CD4-positive, CD25-positive, alpha-beta regulatory T cell (primary cell): ENCODE results near the gene OR9Q1. TPM values are rescaled to one million over a fixed set of nuclear protein-coding genes. Genes with fewer than 3 reads are reported as not detected.

Source experiments
- ATAC-seq, 2 donors: fragments of 150-1000 bp; cut with Tn5 transposase; one replicate each; pipeline ENCODE4 v1.10.0; 2021; ENCODE audit warnings: low read depth in 2 of 2, moderate number of reproducible peaks in 2 of 2, moderate library complexity in 1 of 2
- DNase-seq, 3 donors: peaks; one replicate each; pipeline versions ENCODE4 v3.0.0 to v3.0.0-alpha.2; 2012 to 2022; ENCODE audit warnings: mixed read lengths in 1 of 3
- H3K27ac ChIP-seq: one replicate; pipeline ENCODE4 v1.7.0; 2013; ENCODE audit warnings: mild to moderate bottlenecking, low read length; ENCODE audit not compliant: insufficient read depth, poor library complexity, severe bottlenecking
- H3K27me3 ChIP-seq: one replicate; pipeline ENCODE4 v1.7.0; 2013; ENCODE audit warnings: low read length; ENCODE audit not compliant: control insufficient read depth, insufficient read depth
- H3K36me3 ChIP-seq: one replicate; pipeline ENCODE4 v1.7.0; 2013; ENCODE audit warnings: mild to moderate bottlenecking, low read length, moderate library complexity; ENCODE audit not compliant: control insufficient read depth, insufficient read depth
- H3K4me1 ChIP-seq: 2 replicates; pipeline ENCODE4 v1.7.0; 2013; ENCODE audit warnings: mild to moderate bottlenecking, low read length; ENCODE audit not compliant: insufficient read depth, control insufficient read depth, poor library complexity, severe bottlenecking
- H3K4me3 ChIP-seq: one replicate; pipeline ENCODE4 v1.7.0; 2013; ENCODE audit warnings: low read depth, mild to moderate bottlenecking, low read length, moderate library complexity
- H3K9me3 ChIP-seq, 2 experiments: 1 replicate in 1 of 2; 2 replicates in 1 of 2; pipeline ENCODE4 v1.7.0; 2013; ENCODE audit warnings: low read length in 2 of 2, mild to moderate bottlenecking in 1 of 2, moderate library complexity in 1 of 2; ENCODE audit not compliant: control insufficient read depth in 2 of 2
- H3K27ac Mint-ChIP-seq, 3 donors: one replicate each; pipeline ENCODE4 v1.8.0; 2020 to 2022; ENCODE audit warnings: mild to moderate bottlenecking in 3 of 3, mixed read lengths in 3 of 3, moderate library complexity in 2 of 3
- H3K27me3 Mint-ChIP-seq: one replicate; pipeline ENCODE4 v1.8.0; 2022; ENCODE audit warnings: mild to moderate bottlenecking, mixed read lengths
- H3K36me3 Mint-ChIP-seq: one replicate; pipeline ENCODE4 v1.8.0; 2020; ENCODE audit warnings: mixed read lengths
- H3K4me1 Mint-ChIP-seq, 4 donors: one replicate each; pipeline ENCODE4 v1.8.0; 2020 to 2022; ENCODE audit warnings: mixed read lengths in 4 of 4, mild to moderate bottlenecking in 1 of 4
- H3K4me3 Mint-ChIP-seq, 4 donors: one replicate each; pipeline ENCODE4 v1.8.0; 2020 to 2022; ENCODE audit warnings: mild to moderate bottlenecking in 4 of 4, mixed read lengths in 4 of 4, moderate library complexity in 3 of 4
- H3K9me3 Mint-ChIP-seq, 7 donors: one replicate each; pipeline ENCODE4 v1.8.0; 2020 to 2022; ENCODE audit warnings: mixed read lengths in 7 of 7, mild to moderate bottlenecking in 3 of 7, moderate library complexity in 2 of 7
- polyA plus RNA-seq, 4 donors: library from polyadenylated mRNA; unstranded; fragments of 300-500 nt; fragmentation: Illumina TruSeq; gene quantifications; one replicate each; pipeline ENCODE4 v1.2.3, GENCODE V29; 2021
- total RNA-seq: library from RNA; stranded (reverse); gene quantifications from one replicate; pipeline ENCODE4 v1.2.3, GENCODE V29; 2022

OR9Q1 gene
- total and polyA plus RNA-seq, 5 donors from 2014 or later = not detected

GRCh38 chr11:58060535-58060934 is 36.9 kb downstream of the OR9Q1 start:
- Mint-ChIP-seq H3K36me3 (no peaks in the 10 kb centered on the region), H3K27ac (no peak overlapping the region), H3K4me1 (no peaks in the 10 kb centered on the region), H3K9me3 (no peaks in the 10 kb centered on the region), H3K27me3 (peaks cover 6% of the 10 kb centered on the region), H3K4me3 (no peak overlapping the region)
- no peaks in the 10 kb centered on the region for H3K9me3 ChIP-seq
- DNase-seq = no peak
- ATAC-seq = no peak
- no peaks in the 10 kb centered on the region for H3K4me1 ChIP-seq
- H3K4me3 ChIP-seq = no peak overlapping the region
- H3K36me3 ChIP-seq = no peaks in the 10 kb centered on the region
- H3K27me3 ChIP-seq = peaks cover 3% of the 10 kb centered on the region
- no peak overlapping the region for H3K27ac ChIP-seq

GRCh38 chr11:58060939-58061672 is 37.4 kb downstream of the OR9Q1 start:
- Histone ChIP-seq H3K36me3 (no peaks in the 10 kb centered on the region), H3K4me3 (no peak overlapping the region), H3K27me3 (peaks cover 3% of the 10 kb centered on the region), H3K9me3 (no peaks in the 10 kb centered on the region), H3K27ac (no peak overlapping the region), H3K4me1 (no peaks in the 10 kb centered on the region)
- Mint-ChIP-seq H3K27ac (no peak overlapping the region), H3K4me1 (no peaks in the 10 kb centered on the region), H3K4me3 (no peak overlapping the region), H3K9me3 (no peaks in the 10 kb centered on the region), H3K36me3 (no peaks in the 10 kb centered on the region), H3K27me3 (peaks cover 6% of the 10 kb centered on the region)
- DNase-seq (no peak), ATAC-seq (no peak)

GRCh38 chr11:58061813-58062212 is 38.1 kb downstream of the OR9Q1 start:
- peaks cover 6% of the 10 kb centered on the region for H3K27me3 Mint-ChIP-seq
- H3K9me3 ChIP-seq = no peaks in the 10 kb centered on the region
- no peak overlapping the region for H3K27ac Mint-ChIP-seq
- no peaks in the 10 kb centered on the region for H3K4me1 Mint-ChIP-seq
- no peaks in the 10 kb centered on the region for H3K36me3 ChIP-seq
- no peaks in the 10 kb centered on the region for H3K4me1 ChIP-seq
- no peak overlapping the region for H3K27ac ChIP-seq
- DNase-seq (no peak), ATAC-seq (no peak)
- H3K9me3 Mint-ChIP-seq = no peaks in the 10 kb centered on the region
- no peaks in the 10 kb centered on the region for H3K36me3 Mint-ChIP-seq
- no peak overlapping the region for H3K4me3 Mint-ChIP-seq
- no peak overlapping the region for H3K4me3 ChIP-seq
- H3K27me3 ChIP-seq = peaks cover 3% of the 10 kb centered on the region

- Histone ChIP-seq H3K27ac (no peak overlapping the region), H3K4me1 (no peaks in the 10 kb centered on the region), H3K36me3 (no peaks in the 10 kb centered on the region), H3K27me3 (no peaks in the 10 kb centered on the region), H3K9me3 (no peaks in the 10 kb centered on the region), H3K4me3 (no peak overlapping the region)
- peaks cover 6% of the 10 kb centered on the region for H3K27me3 Mint-ChIP-seq
- H3K9me3 Mint-ChIP-seq = no peaks in the 10 kb centered on the region
- H3K4me1 Mint-ChIP-seq = no peaks in the 10 kb centered on the region
- no peak overlapping the region for H3K4me3 Mint-ChIP-seq
- H3K36me3 Mint-ChIP-seq = no peaks in the 10 kb centered on the region
- DNase-seq (no peak), ATAC-seq (no peak)
- H3K27ac Mint-ChIP-seq = no peak overlapping the region
Observed at GRCh38 chr11:58067685-58068084, 44.0 kb downstream of the OR9Q1 start.

GRCh38 chr11:58068655-58069054 is 45.0 kb downstream of the OR9Q1 start:
- H3K27me3 Mint-ChIP-seq = peaks cover 6% of the 10 kb centered on the region
- Histone ChIP-seq H3K36me3 (no peaks in the 10 kb centered on the region), H3K4me3 (no peak overlapping the region), H3K27ac (no peak overlapping the region), H3K9me3 (no peaks in the 10 kb centered on the region), H3K4me1 (no peaks in the 10 kb centered on the region), H3K27me3 (no peaks in the 10 kb centered on the region)
- ATAC-seq = no peak
- no peak for DNase-seq
- no peaks in the 10 kb centered on the region for H3K36me3 Mint-ChIP-seq
- H3K4me1 Mint-ChIP-seq = no peaks in the 10 kb centered on the region
- no peak overlapping the region for H3K27ac Mint-ChIP-seq
- H3K4me3 Mint-ChIP-seq = no peak overlapping the region
- H3K9me3 Mint-ChIP-seq = no peaks in the 10 kb centered on the region

- no peaks in the 10 kb centered on the region for H3K27me3 ChIP-seq
- H3K4me3 Mint-ChIP-seq = no peak overlapping the region
- H3K9me3 ChIP-seq = no peaks in the 10 kb centered on the region
- no peaks in the 10 kb centered on the region for H3K27me3 Mint-ChIP-seq
- no peaks in the 10 kb centered on the region for H3K4me1 ChIP-seq
- H3K9me3 Mint-ChIP-seq = peaks cover 0 to 4% (median 0%) of the 10 kb centered on the region in 7 donors
- no peak overlapping the region for H3K4me3 ChIP-seq
- no peak overlapping the region for H3K27ac Mint-ChIP-seq
- DNase-seq = no peak
- no peaks in the 10 kb centered on the region for H3K4me1 Mint-ChIP-seq
- no peaks in the 10 kb centered on the region for H3K36me3 Mint-ChIP-seq
- no peak overlapping the region for H3K27ac ChIP-seq
- no peaks in the 10 kb centered on the region for H3K36me3 ChIP-seq
- ATAC-seq = no peak
Observed at GRCh38 chr11:58070585-58070984, 46.9 kb downstream of the OR9Q1 start.

- Mint-ChIP-seq H3K4me3 (no peak overlapping the region), H3K4me1 (no peaks in the 10 kb centered on the region)
- ATAC-seq = no peak
Observed at GRCh38 chr11:58075781-58076180, 52.1 kb downstream of the OR9Q1 start.

GRCh38 chr11:58086528-58086927 is 62.8 kb downstream of the OR9Q1 start:
- Mint-ChIP-seq H3K4me1 (no peaks in the 10 kb centered on the region), H3K36me3 (no peaks in the 10 kb centered on the region), H3K27me3 (peaks cover under 1% of the 10 kb centered on the region), H3K4me3 (no peak overlapping the region), H3K27ac (no peak overlapping the region), H3K9me3 (peaks cover 0 to 15% (median 5%) of the 10 kb centered on the region in 7 donors)
- Histone ChIP-seq H3K36me3 (no peaks in the 10 kb centered on the region), H3K4me3 (no peak overlapping the region), H3K4me1 (no peaks in the 10 kb centered on the region), H3K27ac (no peak overlapping the region), H3K9me3 (peaks cover 0 to 3% of the 10 kb centered on the region in 2 experiments), H3K27me3 (no peaks in the 10 kb centered on the region)
- DNase-seq = no peak
- ATAC-seq = no peak

More at GRCh38 chr11:58075781-58076180, 52.1 kb downstream of the OR9Q1 start:
- H3K27ac Mint-ChIP-seq = no peak overlapping the region
- no peaks in the 10 kb centered on the region for H3K36me3 ChIP-seq
- H3K9me3 Mint-ChIP-seq = peaks cover 0 to 6% (median 0%) of the 10 kb centered on the region in 7 donors
- H3K4me1 ChIP-seq = no peaks in the 10 kb centered on the region
- H3K36me3 Mint-ChIP-seq = no peaks in the 10 kb centered on the region
- no peaks in the 10 kb centered on the region for H3K9me3 ChIP-seq
- no peaks in the 10 kb centered on the region for H3K27me3 ChIP-seq
- H3K27me3 Mint-ChIP-seq = no peaks in the 10 kb centered on the region
- H3K27ac ChIP-seq = no peak overlapping the region
- no peak overlapping the region for H3K4me3 ChIP-seq
- no peak for DNase-seq
